A673 (cell line): Measurements from ENCODE around the gene DCC. TPM values are rescaled to one million over a fixed set of nuclear protein-coding genes. Genes with fewer than 3 reads are reported as not detected.

Experiments used
- BruUV-seq: library from RNA; stranded (reverse); fragments of 400-500 nt; replicated peaks from 2 replicates; lab custom pipeline; 2021; lab: Mats Ljungman, UMichigan
- CTCF ChIA-PET: fragments of 300-600 bp; sonication (Branson Sonifier 250); formaldehyde crosslinking; loops from one replicate; lab custom pipeline; 2022; ENCODE audit warnings: antibody characterized with exemption; lab: Charles Lee
- POLR2A ChIA-PET: fragments of 300-600 bp; sonication (Branson Sonifier 250); formaldehyde crosslinking; loops from one replicate; lab custom pipeline; 2022; ENCODE audit warnings: antibody characterized with exemption; ENCODE audit not compliant: low non-redundant PET; lab: Charles Lee
- DNase-seq: peaks from one replicate; pipeline ENCODE4 v3.0.0-alpha.2; 2015; ENCODE audit warnings: low spot score
- H3K27ac ChIP-seq: fragments of 200-600 bp; sonication (generic); 2 replicates; pipeline ENCODE4 v1.5.1; 2016; ENCODE audit warnings: mixed run types, low read depth, mild to moderate bottlenecking, mixed read lengths, antibody characterized with exemption, low read length; ENCODE audit not compliant: poor library complexity, severe bottlenecking
- H3K27me3 ChIP-seq: fragments of 200-600 bp; sonication (generic); replicated peaks from 2 replicates; pipeline ENCODE4 v1.6.1; 2017; ENCODE audit warnings: mixed run types, low read depth, mild to moderate bottlenecking, mixed read lengths, antibody characterized with exemption, low read length; ENCODE audit not compliant: insufficient read depth, poor library complexity
- H3K36me3 ChIP-seq: fragments of 200-600 bp; sonication (generic); 2 replicates; pipeline ENCODE4 v1.6.1; 2016; ENCODE audit warnings: mixed run types, mild to moderate bottlenecking, mixed read lengths, antibody characterized with exemption, low read length; ENCODE audit not compliant: insufficient read depth, poor library complexity, severe bottlenecking
- H3K4me1 ChIP-seq: fragments of 200-600 bp; sonication (generic); 2 replicates; pipeline ENCODE4 v1.6.1; 2017; ENCODE audit warnings: mixed run types, mild to moderate bottlenecking, mixed read lengths, antibody characterized with exemption, low read length; ENCODE audit not compliant: insufficient read depth, poor library complexity, severe bottlenecking
- H3K4me3 ChIP-seq: fragments of 200-600 bp; sonication (generic); 2 replicates; pipeline ENCODE4 v1.5.1; 2016; ENCODE audit warnings: low read depth, mixed run types, mild to moderate bottlenecking, mixed read lengths, low read length; ENCODE audit not compliant: poor library complexity, severe bottlenecking
- H3K9me3 ChIP-seq: fragments of 200-600 bp; sonication (generic); 2 replicates; pipeline ENCODE4 v1.6.1; 2016; ENCODE audit warnings: mixed run types, low read depth, mild to moderate bottlenecking, mixed read lengths, antibody characterized with exemption, low read length; ENCODE audit not compliant: poor library complexity, severe bottlenecking
- EZH2 ChIP-seq: fragments of 200-600 bp; sonication (generic); IDR thresholded peaks from 2 replicates; pipeline ENCODE4 v1.6.1; 2017; ENCODE audit warnings: borderline replicate concordance, low read depth, mild to moderate bottlenecking, mixed read lengths, antibody characterized with exemption, low read length; ENCODE audit not compliant: poor library complexity, severe bottlenecking
- intact Hi-C: fragments of 100-400 bp; cut with micrococcal nuclease; formaldehyde crosslinking; loops from one replicate; pipeline ENCODE4 v1.10.0; 2022; ENCODE audit not compliant: unreplicated experiment
- total RNA-seq: library from RNA; stranded (reverse); gene quantifications from 2 replicates; pipeline ENCODE4 v1.2.3, GENCODE V29; 2021
- TF ChIP-seq, protein P1 (sequence below): fragments of 300-800, 200-600 bp; sonication (generic); conservative IDR thresholded peaks from 2 replicates; pipeline ENCODE4 v1.5.1; 2017; ENCODE audit warnings: low read depth, mild to moderate bottlenecking, antibody characterized with exemption, low read length, moderate library complexity, mixed read lengths

Gene DCC
- total RNA-seq, 1 experiment from 2014 or later, result 93.0 TPM

DNA sequence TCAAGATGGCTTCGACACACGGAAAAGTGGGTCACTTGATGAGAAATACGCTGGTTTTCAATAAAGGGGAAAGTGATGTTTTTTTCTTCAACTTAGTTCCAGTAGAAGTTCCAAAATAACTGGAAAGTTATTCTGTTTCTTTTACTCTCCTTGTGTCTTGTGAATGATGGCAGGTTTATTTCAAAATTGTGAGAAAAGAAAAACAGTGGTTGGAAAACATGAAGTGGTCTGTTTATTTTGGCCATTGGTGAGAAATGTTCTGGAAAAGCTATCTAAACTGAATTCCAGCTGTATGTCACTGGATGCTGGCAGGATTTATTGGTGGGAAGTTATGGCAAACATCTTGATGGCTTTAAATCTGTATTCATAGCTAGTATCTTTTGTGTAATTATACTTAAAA lies 484.1 kb downstream of the DCC start:
- Histone ChIP-seq H3K36me3 (no peaks in the 10 kb centered on the region), H3K27me3 (no peaks in the 10 kb centered on the region), H3K9me3 (no peaks in the 10 kb centered on the region), H3K27ac (no peak overlapping the region), H3K4me3 (no peak overlapping the region), H3K4me1 (no peaks in the 10 kb centered on the region)
- CTCF ChIA-PET, result no interaction called here
- intact Hi-C loops, result no loop called here
- TF ChIP-seq, protein P1, sequence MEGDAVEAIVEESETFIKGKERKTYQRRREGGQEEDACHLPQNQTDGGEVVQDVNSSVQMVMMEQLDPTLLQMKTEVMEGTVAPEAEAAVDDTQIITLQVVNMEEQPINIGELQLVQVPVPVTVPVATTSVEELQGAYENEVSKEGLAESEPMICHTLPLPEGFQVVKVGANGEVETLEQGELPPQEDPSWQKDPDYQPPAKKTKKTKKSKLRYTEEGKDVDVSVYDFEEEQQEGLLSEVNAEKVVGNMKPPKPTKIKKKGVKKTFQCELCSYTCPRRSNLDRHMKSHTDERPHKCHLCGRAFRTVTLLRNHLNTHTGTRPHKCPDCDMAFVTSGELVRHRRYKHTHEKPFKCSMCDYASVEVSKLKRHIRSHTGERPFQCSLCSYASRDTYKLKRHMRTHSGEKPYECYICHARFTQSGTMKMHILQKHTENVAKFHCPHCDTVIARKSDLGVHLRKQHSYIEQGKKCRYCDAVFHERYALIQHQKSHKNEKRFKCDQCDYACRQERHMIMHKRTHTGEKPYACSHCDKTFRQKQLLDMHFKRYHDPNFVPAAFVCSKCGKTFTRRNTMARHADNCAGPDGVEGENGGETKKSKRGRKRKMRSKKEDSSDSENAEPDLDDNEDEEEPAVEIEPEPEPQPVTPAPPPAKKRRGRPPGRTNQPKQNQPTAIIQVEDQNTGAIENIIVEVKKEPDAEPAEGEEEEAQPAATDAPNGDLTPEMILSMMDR, result no peak
- TF ChIP-seq EZH2, result no peak
- BruUV-seq, result no TSS peak
- POLR2A ChIA-PET, result no interaction called here
- DNase-seq, result no peak

DNA sequence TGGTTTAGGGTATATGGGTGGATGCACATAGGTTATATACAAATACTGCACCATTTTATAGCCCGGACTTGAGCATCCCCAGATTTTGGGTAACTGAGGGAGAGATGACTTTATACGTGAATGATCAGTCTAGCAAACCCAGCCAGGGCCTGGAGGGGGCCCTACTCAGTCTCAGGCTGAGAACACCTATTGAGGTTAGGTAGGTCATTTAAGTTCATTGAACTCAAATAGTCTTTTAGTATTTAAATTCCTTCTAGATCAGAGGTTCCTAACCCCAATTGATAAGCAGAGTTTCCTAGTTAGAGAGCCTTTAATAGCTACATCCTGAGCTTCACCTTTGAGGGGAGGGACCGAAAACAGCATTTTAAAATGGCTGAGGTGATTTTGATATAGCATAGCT lies 487.0 kb downstream of the DCC start:
- Histone ChIP-seq H3K27ac (no peak overlapping the region), H3K9me3 (no peaks in the 10 kb centered on the region), H3K4me3 (no peak overlapping the region), H3K4me1 (no peaks in the 10 kb centered on the region), H3K36me3 (no peaks in the 10 kb centered on the region), H3K27me3 (no peaks in the 10 kb centered on the region)
- intact Hi-C loops, result no loop called here
- ChIA-PET POLR2A (no interaction called here), CTCF (no interaction called here)
- no TSS peak for BruUV-seq
- TF ChIP-seq, protein P1, result no peak
- TF ChIP-seq EZH2, result no peak
- DNase-seq, result no peak

DNA sequence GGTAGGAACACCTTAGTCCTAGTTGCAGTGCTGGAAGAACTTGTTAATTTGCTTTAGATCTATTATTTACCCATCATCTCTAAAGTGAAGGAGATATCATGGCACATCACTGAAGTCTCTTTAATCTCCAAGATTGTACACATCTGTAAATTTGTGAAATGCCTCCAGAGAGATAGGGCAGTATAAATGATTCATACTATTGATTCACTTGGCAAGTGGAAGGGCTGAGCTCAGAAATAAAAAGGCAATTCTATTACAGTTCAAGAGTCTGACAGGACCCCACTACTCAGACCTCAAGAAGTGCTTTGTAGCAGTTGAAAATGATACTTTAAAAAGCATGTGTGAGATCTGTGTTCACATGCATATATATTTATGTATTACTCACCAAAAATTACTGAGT lies 489.3 kb downstream of the DCC start:
- H3K36me3 ChIP-seq, result no peaks in the 10 kb centered on the region
- DNase-seq, result no peak
- ChIA-PET POLR2A (no interaction called here), CTCF (no interaction called here)
- no peaks in the 10 kb centered on the region for H3K9me3 ChIP-seq
- intact Hi-C loops, result no loop called here
- H3K4me1 ChIP-seq, result no peaks in the 10 kb centered on the region
- no peak overlapping the region for H3K4me3 ChIP-seq
- no peak for TF ChIP-seq EZH2
- TF ChIP-seq, protein P1, result no peak
- no peaks in the 10 kb centered on the region for H3K27me3 ChIP-seq
- H3K27ac ChIP-seq, result no peak overlapping the region
- no TSS peak for BruUV-seq
